HG02870 (cell line): ENCODE data around the gene CYBRD1.

Experiments used
- ATAC-seq: cut with Tn5 transposase; IDR thresholded peaks from one replicate; pipeline ENCODE4 v1.9.1; 2021; ENCODE audit warnings: mild to moderate bottlenecking, moderate library complexity; ENCODE audit not compliant: unreplicated experiment

The CYBRD1 gene

GRCh38 chr2:171595456-171595855 lies 73.2 kb downstream of the CYBRD1 start:
- no peak for ATAC-seq

- ATAC-seq, result no peak
Measured at GRCh38 chr2:171595896-171596295, 73.6 kb downstream of the CYBRD1 start.

- ATAC-seq, result peak; percentile 95
Measured at GRCh38 chr2:171598713-171599319, 76.5 kb downstream of the CYBRD1 start.

GRCh38 chr2:171600126-171600525 lies 77.9 kb downstream of the CYBRD1 start:
- ATAC-seq, result no peak

GRCh38 chr2:171602352-171602751 lies 80.1 kb downstream of the CYBRD1 start:
- ATAC-seq, result no peak
